GM23338 (cell line): Measurements from ENCODE around the gene RAPGEF5. TPM values are rescaled to one million over a fixed set of nuclear protein-coding genes. Genes with fewer than 3 reads are reported as not detected.

Source experiments
- ATAC-seq: fragments of 200-7000 bp; cut with Tn5 transposase; 3 replicates; pipeline ENCODE4 v1.9.1; 2020
- DNase-seq: peaks from one replicate; pipeline ENCODE4 v3.0.0-alpha.2; 2015; ENCODE audit warnings: low spot score
- H2AFZ ChIP-seq: fragments of 200-600 bp; sonication (generic); 2 replicates; pipeline ENCODE4 v1.8.0; 2016; ENCODE audit warnings: antibody characterized with exemption, mild to moderate bottlenecking, moderate library complexity
- H3F3A ChIP-seq: fragments of 200-600 bp; sonication (generic); replicated peaks from 2 replicates; pipeline ENCODE4 v1.8.0; 2017; ENCODE audit warnings: antibody characterized with exemption, mixed run types, low read depth
- H3K27ac ChIP-seq: fragments of 200-600 bp; sonication (generic); 2 replicates; pipeline ENCODE4 v1.6.1; 2016; ENCODE audit warnings: low read depth
- H3K27me3 ChIP-seq: fragments of 200-600 bp; sonication (generic); 2 replicates; pipeline ENCODE4 v1.8.0; 2016; ENCODE audit warnings: mild to moderate bottlenecking, mixed run types, moderate library complexity; ENCODE audit not compliant: insufficient read depth
- H3K36me3 ChIP-seq: fragments of 200-600 bp; sonication (generic); 2 replicates; pipeline ENCODE4 v1.8.0; 2016; ENCODE audit warnings: mild to moderate bottlenecking; ENCODE audit not compliant: insufficient read depth
- H3K4me1 ChIP-seq: fragments of 200-600 bp; sonication (generic); 2 replicates; pipeline ENCODE4 v1.8.0; 2016; ENCODE audit warnings: mild to moderate bottlenecking, moderate library complexity; ENCODE audit not compliant: insufficient read depth
- H3K4me2 ChIP-seq: fragments of 200-600 bp; sonication (generic); 2 replicates; pipeline ENCODE4 v1.7.1; 2017; ENCODE audit warnings: mixed run types
- H3K4me3 ChIP-seq: fragments of 200-600 bp; sonication (generic); 2 replicates; pipeline ENCODE4 v1.6.1; 2016; ENCODE audit warnings: mixed run types
- H3K79me2 ChIP-seq: fragments of 200-600 bp; sonication (generic); replicated peaks from 2 replicates; pipeline ENCODE4 v1.8.0; 2017; ENCODE audit warnings: mild to moderate bottlenecking; ENCODE audit not compliant: insufficient read depth
- H3K9me2 ChIP-seq: fragments of 200-600 bp; sonication (generic); 2 replicates; pipeline ENCODE4 v1.8.0; 2017; ENCODE audit not compliant: insufficient read depth
- H4K20me1 ChIP-seq: fragments of 200-600 bp; sonication (generic); replicated peaks from 2 replicates; pipeline ENCODE4 v1.8.0; 2017; ENCODE audit warnings: mild to moderate bottlenecking; ENCODE audit not compliant: insufficient read depth
- H3K27ac Mint-ChIP-seq: 2 replicates; pipeline ENCODE4 v1.8.0; 2020; ENCODE audit warnings: inconsistent platforms, mild to moderate bottlenecking, moderate library complexity, mixed read lengths
- H3K27me3 Mint-ChIP-seq: 3 replicates; pipeline ENCODE4 v1.8.0; 2022; ENCODE audit warnings: low read depth, mild to moderate bottlenecking, moderate library complexity, mixed read lengths, inconsistent platforms; ENCODE audit not compliant: insufficient read depth, poor library complexity
- H3K36me3 Mint-ChIP-seq: 3 replicates; pipeline ENCODE4 v1.8.0; 2021; ENCODE audit warnings: low read depth, mild to moderate bottlenecking, inconsistent platforms, moderate library complexity, mixed read lengths
- H3K4me1 Mint-ChIP-seq: 3 replicates; pipeline ENCODE4 v1.8.0; 2020; ENCODE audit warnings: mild to moderate bottlenecking, inconsistent platforms, mixed read lengths
- H3K4me3 Mint-ChIP-seq: 3 replicates; pipeline ENCODE4 v1.8.0; 2021; ENCODE audit warnings: moderate library complexity, mild to moderate bottlenecking, inconsistent platforms, mixed read lengths
- H3K9me3 Mint-ChIP-seq: 3 replicates; pipeline ENCODE4 v1.8.0; 2020; ENCODE audit warnings: moderate library complexity, mild to moderate bottlenecking, inconsistent platforms, mixed read lengths
- CREB1 ChIP-seq: fragments of 250-450 bp; sonication (Bioruptor Pico); IDR thresholded peaks from 2 replicates; pipeline ENCODE4 v1.5.0; 2020; ENCODE audit warnings: low read depth, mild to moderate bottlenecking, moderate library complexity
- CTCF ChIP-seq, 2 experiments: fragments of 200-600 bp in 1 of 2; sonication (generic) in 1 of 2; conservative IDR thresholded peaks; 2 replicates each; pipeline versions ENCODE4 v1.5.1 to v1.6.1; 2016 to 2017; ENCODE audit warnings: antibody characterized with exemption in 2 of 2, low read depth in 2 of 2, mild to moderate bottlenecking in 2 of 2, moderate library complexity in 1 of 2
- ETS1 ChIP-seq: IDR thresholded peaks from 2 replicates; pipeline ENCODE4 v1.6.1; 2016; ENCODE audit warnings: antibody characterized with exemption
- EZH2phosphoT487 ChIP-seq: fragments of 200-600 bp; sonication (generic); IDR thresholded peaks from one replicate; pipeline ENCODE4 v1.8.1; 2018; ENCODE audit warnings: antibody characterized with exemption; ENCODE audit not compliant: unreplicated experiment
- NANOG ChIP-seq: IDR thresholded peaks from 2 replicates; pipeline ENCODE4 v1.6.1; 2016; ENCODE audit warnings: antibody characterized with exemption, borderline replicate concordance
- POLR2AphosphoS5 ChIP-seq: IDR thresholded peaks from 2 replicates; pipeline ENCODE4 v1.6.1; 2016; ENCODE audit warnings: antibody characterized with exemption, low read depth
- REST ChIP-seq: IDR thresholded peaks from one replicate; pipeline ENCODE4 v1.6.1; 2018; ENCODE audit warnings: antibody characterized with exemption; ENCODE audit not compliant: unreplicated experiment
- ZNF462 ChIP-seq: fragments of 250-450 bp; sonication (Bioruptor Pico); IDR thresholded peaks from 2 replicates; pipeline ENCODE4 v1.5.0; 2020; ENCODE audit warnings: mild to moderate bottlenecking, moderate library complexity
- polyA plus RNA-seq: library from polyadenylated mRNA; unstranded; fragments of >200 nt; fragmentation: Nextera tagmentation; extraction: Ambion mirVana; gene quantifications from 2 replicates; pipeline ENCODE4 v1.2.1, GENCODE V29; 2016
- total RNA-seq: library from RNA; depleted of rRNA; stranded (reverse); fragments of >200 nt; shearing (Covaris generic); gene quantifications from 2 replicates; pipeline ENCODE4 v1.2.3, GENCODE V29; 2014

The RAPGEF5 gene
- total and polyA plus RNA-seq, 2 experiments from 2014 or later = 6.3 to 13.1 TPM

DNA sequence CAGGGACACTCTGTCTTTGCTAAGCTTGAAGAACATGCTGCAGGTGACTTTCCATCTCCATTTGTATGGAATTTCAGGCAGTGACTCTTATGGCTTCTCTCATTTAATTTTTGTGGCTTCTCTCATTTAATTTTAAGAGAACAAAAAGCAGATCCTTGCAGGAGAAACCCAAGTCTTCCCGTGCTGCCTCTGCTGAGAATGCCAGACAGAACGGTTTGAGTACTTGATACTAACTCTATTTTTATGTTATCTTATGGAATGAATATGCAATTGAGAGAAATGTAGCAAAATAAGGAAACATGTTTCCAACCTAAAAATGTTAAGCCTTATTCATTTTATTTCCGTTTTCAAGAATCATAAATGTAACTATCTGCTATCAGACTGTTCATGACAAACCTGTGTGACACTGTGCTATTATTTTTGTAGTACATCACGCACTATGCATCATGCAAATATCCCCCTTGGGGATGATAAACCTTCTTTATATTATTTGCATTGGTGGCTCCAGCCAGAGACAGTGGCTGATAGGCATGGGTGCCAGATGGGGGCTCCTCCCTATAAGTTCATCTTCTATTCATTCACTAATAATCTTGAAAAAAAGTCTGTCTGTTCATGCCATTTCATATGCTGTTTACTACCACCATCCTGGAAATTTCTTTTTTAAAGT, 6.9 kb upstream of the RAPGEF5 start:
- no peaks in the 10 kb centered on the region for H3K36me3 ChIP-seq
- H3K4me1 ChIP-seq = no peaks in the 10 kb centered on the region
- H3K4me1 Mint-ChIP-seq = no peaks in the 10 kb centered on the region
- H3K4me3 Mint-ChIP-seq = no peak overlapping the region
- H3K79me2 ChIP-seq = no peaks in the 10 kb centered on the region
- TF ChIP-seq CTCF (conservative IDR thresholded peaks at IDR 0.05; ENCODE audit: low read depth in 2 of 2) (no peak), POLR2AphosphoS5 (no peak), ETS1 (no peak), REST (no peak), EZH2phosphoT487 (no peak), ZNF462 (CRISPR knock-in tag) (no peak), CREB1 (CRISPR knock-in tag) (no peak), NANOG (no peak)
- H3K27ac Mint-ChIP-seq = no peak overlapping the region
- H3K9me3 Mint-ChIP-seq = no peaks in the 10 kb centered on the region
- H3K4me2 ChIP-seq = no peak overlapping the region
- DNase-seq (no peak), ATAC-seq (no peak)
- peaks cover 12% of the 10 kb centered on the region; the same call in 1 of the 2 replicates for H3K9me2 ChIP-seq
- H3K27ac ChIP-seq = no peak overlapping the region
- H3K27me3 ChIP-seq = no peaks in the 10 kb centered on the region
- H2AFZ ChIP-seq = no peak overlapping the region
- no peaks in the 10 kb centered on the region for H3F3A ChIP-seq
- H3K27me3 Mint-ChIP-seq = no peaks in the 10 kb centered on the region
- no peak overlapping the region for H3K4me3 ChIP-seq
- no peaks in the 10 kb centered on the region for H4K20me1 ChIP-seq
- no peaks in the 10 kb centered on the region for H3K36me3 Mint-ChIP-seq
